Hypothalamus (tissue), 51 donors: ENCODE results near the gene TIMM17B.
"Not testable (repeated sequence)": the region's sequence is repeated elsewhere in the genome, so short reads cannot be mapped to it uniquely, and the experiment has no call there.

ENCODE experiments used
- DNase-seq, 51 donors: peaks; one replicate each; lab custom pipeline; 2025; lab: John Stamatoyannopoulos, UW

The TIMM17B gene

GRCh38 chrX:48897157-48897624 is 377 bp downstream of the TIMM17B start:
- DNase-seq = peak in 46 of 51 donors; percentile 3 to 72 (median 46)

- peak in 5 of 51 donors; percentile 4 to 63 (median 12) for DNase-seq
These were observed 957 bp downstream of the TIMM17B start for GRCh38 chrX:48896611-48897011.

- no peak for DNase-seq
These were observed 2.7 kb downstream of the TIMM17B start for GRCh38 chrX:48894891-48895290.

- DNase-seq = no peak
These were observed 3.8 kb downstream of the TIMM17B start for GRCh38 chrX:48893556-48894348.

GRCh38 chrX:48892896-48893295 is 4.7 kb downstream of the TIMM17B start:
- DNase-seq = no peak

- peak in 50 of 51 donors; percentile 2 to 87 (median 69) for DNase-seq
These were observed 5.9 kb downstream of the TIMM17B start for GRCh38 chrX:48891402-48892288.

GRCh38 chrX:48890934-48891401 is 6.6 kb downstream of the TIMM17B start:
- peak in 6 of 51 donors; percentile 14 to 40 (median 24) for DNase-seq

GRCh38 chrX:48890296-48890925 is 7.2 kb downstream of the TIMM17B start:
- DNase-seq = peak in 8 of 51 donors; percentile 0 to 32 (median 6)

GRCh38 chrX:48886586-48886985 is 11.0 kb downstream of the TIMM17B start:
- not testable (repeated sequence) for DNase-seq

GRCh38 chrX:48883729-48884128 is 13.8 kb downstream of the TIMM17B start:
- no peak for DNase-seq

- not testable (repeated sequence) for DNase-seq
These were observed 20.6 kb downstream of the TIMM17B start for GRCh38 chrX:48876944-48877343.

GRCh38 chrX:48872017-48872416 is 25.6 kb downstream of the TIMM17B start:
- not testable (repeated sequence) for DNase-seq

- no peak for DNase-seq
These were observed 33.4 kb downstream of the TIMM17B start for GRCh38 chrX:48864210-48864609.

- no peak for DNase-seq
These were observed 42.7 kb downstream of the TIMM17B start for GRCh38 chrX:48854898-48855297.

- DNase-seq = not testable (repeated sequence)
These were observed 43.3 kb downstream of the TIMM17B start for GRCh38 chrX:48854121-48854804.

GRCh38 chrX:48853494-48853893 is 44.1 kb downstream of the TIMM17B start:
- not testable (repeated sequence) for DNase-seq

- DNase-seq = no peak
These were observed 44.7 kb downstream of the TIMM17B start for GRCh38 chrX:48852857-48853256.

GRCh38 chrX:48848847-48849246 is 48.7 kb downstream of the TIMM17B start:
- DNase-seq = no peak
